CD14-positive monocyte (primary cell): ENCODE measurements around the gene MT1E. TPM values are rescaled to one million over a fixed set of nuclear protein-coding genes. Genes with fewer than 3 reads are reported as not detected.

Experiments used
- DNase-seq, 3 donors: peaks; one replicate each; pipeline ENCODE4 v3.0.0-alpha.2; 2011 to 2022
- H2AFZ ChIP-seq: 2 replicates; pipeline ENCODE4 v1.6.0; 2012; ENCODE audit warnings: mild to moderate bottlenecking, low read depth, low read length, inconsistent platforms; ENCODE audit not compliant: insufficient read depth, poor library complexity, severe bottlenecking
- H3K27ac ChIP-seq, 2 donors: 1 replicate in 1 of 2; 2 replicates in 1 of 2; pipeline ENCODE4 v1.5.1; 2012 to 2013; ENCODE audit warnings: low read length in 2 of 2, control low read depth in 1 of 2, inconsistent platforms in 1 of 2, low read depth in 1 of 2, mild to moderate bottlenecking in 1 of 2
- H3K27me3 ChIP-seq, 2 donors: one replicate each; pipeline versions ENCODE4 v1.6.0 to v1.6.1; 2011 to 2013; ENCODE audit warnings: low read length in 2 of 2; ENCODE audit not compliant: control insufficient read depth in 2 of 2, insufficient read depth in 2 of 2
- H3K36me3 ChIP-seq, 2 donors: replicated peaks in 1 of 2; 1 replicate in 1 of 2; 2 replicates in 1 of 2; pipeline versions ENCODE4 v1.5.1 to v1.6.1; 2012 to 2013; ENCODE audit warnings: low read length in 2 of 2, control low read depth in 1 of 2, inconsistent platforms in 1 of 2, mild to moderate bottlenecking in 1 of 2; ENCODE audit not compliant: insufficient read depth in 2 of 2, control insufficient read depth in 1 of 2
- H3K4me1 ChIP-seq, 2 donors: 1 replicate in 1 of 2; 2 replicates in 1 of 2; pipeline versions ENCODE4 v1.5.1 to v1.6.1; 2012 to 2013; ENCODE audit warnings: low read length in 2 of 2, control low read depth in 1 of 2, inconsistent platforms in 1 of 2, mild to moderate bottlenecking in 1 of 2, moderate library complexity in 1 of 2; ENCODE audit not compliant: insufficient read depth in 2 of 2, control insufficient read depth in 1 of 2
- H3K4me2 ChIP-seq: replicated peaks from 2 replicates; pipeline ENCODE3; 2012; ENCODE audit warnings: low read length, moderate library complexity, mild to moderate bottlenecking; ENCODE audit not compliant: poor library complexity, severe bottlenecking; ENCODE audit errors: extremely low read depth
- H3K4me3 ChIP-seq, 3 experiments: fragments of 200-600 bp in 1 of 3; sonication (generic) in 1 of 3; replicated peaks in 1 of 3; 1 replicate in 2 of 3; 2 replicates in 1 of 3; pipeline ENCODE4 v1.5.1; 2011 to 2013; ENCODE audit warnings: low read length in 3 of 3, mild to moderate bottlenecking in 3 of 3, control low read depth in 2 of 3, low read depth in 2 of 3, inconsistent platforms in 1 of 3, moderate library complexity in 1 of 3
- H3K79me2 ChIP-seq: 2 replicates; pipeline ENCODE4 v1.6.0; 2012; ENCODE audit warnings: mild to moderate bottlenecking, control low read depth, inconsistent platforms, low read length, moderate library complexity; ENCODE audit not compliant: insufficient read depth
- H3K9ac ChIP-seq: 2 replicates; pipeline ENCODE4 v1.6.0; 2017; ENCODE audit warnings: low read length, mild to moderate bottlenecking; ENCODE audit not compliant: insufficient read depth, poor library complexity, severe bottlenecking
- H3K9me3 ChIP-seq, 2 donors: replicated peaks in 1 of 2; 1 replicate in 1 of 2; 2 replicates in 1 of 2; pipeline versions ENCODE4 v1.5.1 to v1.6.1; 2012 to 2013; ENCODE audit warnings: low read length in 2 of 2, control low read depth in 1 of 2; ENCODE audit not compliant: control insufficient read depth in 1 of 2, insufficient read depth in 1 of 2
- H4K20me1 ChIP-seq: 2 replicates; pipeline ENCODE4 v1.6.0; 2012; ENCODE audit warnings: mild to moderate bottlenecking, low read length, control low read depth, moderate library complexity; ENCODE audit not compliant: insufficient read depth
- H3K27ac Mint-ChIP-seq, 7 donors: one replicate each; pipeline ENCODE4 v1.8.0; 2020; ENCODE audit warnings: mild to moderate bottlenecking in 7 of 7, mixed read lengths in 7 of 7, moderate library complexity in 6 of 7, inconsistent platforms in 2 of 7
- H3K27me3 Mint-ChIP-seq, 3 donors: one replicate each; pipeline ENCODE4 v1.8.0; 2021 to 2022; ENCODE audit warnings: low read depth in 3 of 3, mild to moderate bottlenecking in 3 of 3, mixed read lengths in 3 of 3, moderate library complexity in 3 of 3, inconsistent platforms in 1 of 3
- H3K36me3 Mint-ChIP-seq, 2 donors: one replicate each; pipeline ENCODE4 v1.8.0; 2020; ENCODE audit warnings: mixed read lengths in 2 of 2, inconsistent platforms in 1 of 2, mild to moderate bottlenecking in 1 of 2
- H3K4me1 Mint-ChIP-seq: one replicate; pipeline ENCODE4 v1.8.0; 2020; ENCODE audit warnings: mild to moderate bottlenecking, mixed read lengths
- H3K4me3 Mint-ChIP-seq, 2 donors: one replicate each; pipeline ENCODE4 v1.8.0; 2020; ENCODE audit warnings: mild to moderate bottlenecking in 2 of 2, mixed read lengths in 2 of 2, moderate library complexity in 1 of 2
- H3K9me3 Mint-ChIP-seq, 7 donors: one replicate each; pipeline ENCODE4 v1.8.0; 2020 to 2022; ENCODE audit warnings: mixed read lengths in 7 of 7, mild to moderate bottlenecking in 6 of 7, moderate library complexity in 6 of 7, inconsistent platforms in 2 of 7
- CTCF ChIP-seq: fragments of 200-600 bp; IDR thresholded peaks from one replicate; pipeline ENCODE4 v1.8.0; 2022; ENCODE audit warnings: antibody characterized with exemption, mild to moderate bottlenecking
- WGBS: methylation state at CpG from one replicate; pipeline ENCODE4 v1.1.5; 2013; ENCODE audit warnings: missing lambda C conversion rate; ENCODE audit not compliant: insufficient coverage; 5-methylcytosine and 5-hydroxymethylcytosine counted together
- intact Hi-C, 2 donors: fragments of 100-400 bp; cut with micrococcal nuclease; formaldehyde crosslinking; loops; one replicate each; pipeline versions ENCODE4 v1.15.0 to v1.15.1; 2023
- polyA plus RNA-seq, 3 donors: library from polyadenylated mRNA; depleted of rRNA in 1 of 3; unstranded in 2 of 3; stranded (reverse) in 1 of 3; fragments of 300-500 nt in 2 of 3; fragments of >200 nt in 1 of 3; fragmentation: Illumina TruSeq in 2 of 3; gene quantifications; 1 replicate in 2 of 3; 2 replicates in 1 of 3; pipeline ENCODE4 v1.2.3, GENCODE V29; 2012 to 2021

Gene MT1E
- polyA plus RNA-seq, 3 donors: 1.3 to 4.3 (median 4.0) TPM

- Mint-ChIP-seq H3K9me3 (peaks cover 0 to 7% (median 4%) of the 10 kb centered on the region in 7 donors), H3K36me3 (peaks cover 0 to 2% of the 10 kb centered on the region in 2 donors), H3K4me1 (peaks cover 16% of the 10 kb centered on the region), H3K27ac (no peak overlapping the region), H3K4me3 (no peak overlapping the region), H3K27me3 (peaks cover 27 to 33% (median 29%) of the 10 kb centered on the region in 3 donors)
- no peak overlapping the region for H3K4me3 ChIP-seq
- H3K4me1 ChIP-seq: peaks cover 6 to 13% of the 10 kb centered on the region in 2 donors
- no peak overlapping the region for H3K4me2 ChIP-seq
- TF ChIP-seq CTCF: no peak
- no peaks in the 10 kb centered on the region for H4K20me1 ChIP-seq
- no peaks in the 10 kb centered on the region for H3K79me2 ChIP-seq
- peaks cover 0 to 10% of the 10 kb centered on the region in 2 donors for H3K9me3 ChIP-seq
- no peak overlapping the region for H3K9ac ChIP-seq
- H3K27me3 ChIP-seq: peaks cover 5 to 12% of the 10 kb centered on the region in 2 donors
- H2AFZ ChIP-seq: no peak overlapping the region
- 75% methylated on average over 1 of the region's 5 CpGs for whole genome bisulfite sequencing
- no peak for DNase-seq
- no peaks in the 10 kb centered on the region for H3K36me3 ChIP-seq
- H3K27ac ChIP-seq: no peak overlapping the region
- intact Hi-C loops: no loop called here
Observed at GRCh38 chr16:56594292-56594619, 31.3 kb upstream of the MT1E start.

GRCh38 chr16:56600398-56600999 is 25.1 kb upstream of the MT1E start:
- Mint-ChIP-seq H3K36me3 (no peaks in the 10 kb centered on the region), H3K27ac (peak overlapping the region in 1 of 7 donors; percentile 23), H3K4me3 (peak overlapping the region in 1 of 2 donors; percentile 40), H3K4me1 (no peaks in the 10 kb centered on the region), H3K9me3 (peaks cover 0 to 3% (median 0%) of the 10 kb centered on the region in 7 donors), H3K27me3 (peaks cover 19 to 30% (median 23%) of the 10 kb centered on the region in 3 donors)
- no peak overlapping the region for H3K9ac ChIP-seq
- H4K20me1 ChIP-seq: no peaks in the 10 kb centered on the region
- no peaks in the 10 kb centered on the region for H3K79me2 ChIP-seq
- peak; percentile 20 to 40 (median 30) for DNase-seq
- H3K4me3 ChIP-seq: no peak overlapping the region
- H3K4me1 ChIP-seq: no peaks in the 10 kb centered on the region
- H3K4me2 ChIP-seq: no peak overlapping the region
- WGBS: 25% methylated on average over 7 of the region's 8 CpGs
- intact Hi-C loops: loop anchor here (10.0 kb wide), 3 partner anchors 104 to 584 kb away; partner anchors contain the start of genes NUDT21 (in 1 of the 2), OGFOD1 (in 1 of the 2), PSME3IP1 (in 1 of the 2) and RSPRY1 (in 1 of the 2)
- no peak overlapping the region for H3K27ac ChIP-seq
- TF ChIP-seq CTCF: peak; percentile 72
- H2AFZ ChIP-seq: no peak overlapping the region
- peaks cover 0 to 10% of the 10 kb centered on the region in 2 donors for H3K27me3 ChIP-seq
- no peaks in the 10 kb centered on the region for H3K9me3 ChIP-seq
- H3K36me3 ChIP-seq: no peaks in the 10 kb centered on the region
